GM12878 (cell line): ENCODE data around the gene CCDC18. TPM values are rescaled to one million over a fixed set of nuclear protein-coding genes. Genes with fewer than 3 reads are reported as not detected.

Experiments
- ATAC-seq: fragments of 200-7000 bp; cut with Tn5 transposase; 3 replicates; pipeline ENCODE4 v1.9.1; 2020; ENCODE audit warnings: mild to moderate bottlenecking, moderate library complexity
- BruUV-seq: library from RNA; stranded (reverse); fragments of 400-500 nt; replicated peaks from 2 replicates; lab custom pipeline; 2021; lab: Mats Ljungman, UMichigan
- CTCF ChIA-PET: fragments of 300-600 bp; sonication (Branson Sonifier 250); formaldehyde crosslinking; extraction: SDS; loops from one replicate; lab custom pipeline; 2021; ENCODE audit warnings: inconsistent platforms; lab: Yijun Ruan, JAX
- POLR2A ChIA-PET: fragments of 350-600 bp; formaldehyde crosslinking; extraction: SDS; loops from one replicate; lab custom pipeline; 2021; ENCODE audit warnings: inconsistent platforms; lab: Charles Lee
- RAD21 ChIA-PET: fragments of 300-600 bp; sonication (Branson Sonifier 250); formaldehyde crosslinking; loops from one replicate; lab custom pipeline; 2023; ENCODE audit warnings: antibody characterized with exemption; ENCODE audit not compliant: unreplicated experiment; lab: Charles Lee
- SMC1A ChIA-PET: fragments of 300-600 bp; sonication (Branson Sonifier 250); formaldehyde crosslinking; loops from one replicate; lab custom pipeline; 2023; ENCODE audit not compliant: unreplicated experiment, uncharacterized antibody; lab: Charles Lee
- DNase-seq: peaks from one replicate; pipeline ENCODE4 v3.0.0-alpha.2; 2011; ENCODE audit warnings: low read depth, low spot score
- FAIRE-seq: peaks from 3 replicates; lab custom pipeline; 2011; peaks lifted over from hg19 to GRCh38; lab: Jason Lieb, UNC
- H2AFZ ChIP-seq: 2 replicates; pipeline ENCODE4 v1.6.0; 2011; ENCODE audit warnings: low read depth, low read length, control low read depth; ENCODE audit not compliant: control insufficient read depth
- H3K27ac ChIP-seq: 2 replicates; pipeline ENCODE4 v1.5.1; 2011; ENCODE audit warnings: control low read depth; ENCODE audit not compliant: control insufficient read depth, insufficient read depth
- H3K27me3 ChIP-seq, 2 experiments: replicated peaks in 1 of 2; 2 replicates each; pipeline versions ENCODE4 v1.6.0 to v1.6.1; 2011; ENCODE audit warnings: low read length in 1 of 2; ENCODE audit not compliant: control insufficient read depth in 2 of 2, insufficient read depth in 2 of 2
- H3K36me3 ChIP-seq, 2 experiments: 2 replicates each; pipeline ENCODE4 v1.5.1; 2011; ENCODE audit warnings: low read length in 1 of 2; ENCODE audit not compliant: control insufficient read depth in 2 of 2, insufficient read depth in 2 of 2
- H3K4me1 ChIP-seq: 2 replicates; pipeline ENCODE4 v1.6.1; 2011; ENCODE audit warnings: mild to moderate bottlenecking, low read length, moderate library complexity, mixed read lengths; ENCODE audit not compliant: control insufficient read depth, insufficient read depth
- H3K4me2 ChIP-seq: 2 replicates; pipeline ENCODE4 v1.6.0; 2011; ENCODE audit warnings: control low read depth; ENCODE audit not compliant: control insufficient read depth, insufficient read depth
- H3K4me3 ChIP-seq: fragments of 200-600 bp; sonication (generic); 2 replicates; pipeline ENCODE4 v1.5.1; 2016
- H3K79me2 ChIP-seq: 2 replicates; pipeline ENCODE4 v1.6.0; 2011; ENCODE audit warnings: low read length; ENCODE audit not compliant: control insufficient read depth, insufficient read depth
- H3K9ac ChIP-seq: 2 replicates; pipeline ENCODE4 v1.8.0; 2011; ENCODE audit warnings: low read length, control low read depth, mixed read lengths; ENCODE audit not compliant: control insufficient read depth, insufficient read depth
- H3K9me3 ChIP-seq: replicated peaks from 3 replicates; pipeline ENCODE4 v1.5.1; 2011; ENCODE audit warnings: mild to moderate bottlenecking, low read length; ENCODE audit not compliant: control insufficient read depth, insufficient read depth
- H4K20me1 ChIP-seq: 2 replicates; pipeline ENCODE4 v1.6.0; 2011; ENCODE audit not compliant: control insufficient read depth, insufficient read depth
- BACH1 ChIP-seq: fragments of 450-650 bp; IDR thresholded peaks from 2 replicates; pipeline ENCODE4 v1.6.1; 2017; ENCODE audit warnings: mild to moderate bottlenecking, borderline replicate concordance
- EGR1 ChIP-seq, 2 experiments: IDR thresholded peaks; 1 replicate in 1 of 2; 2 replicates in 1 of 2; pipeline ENCODE4 v1.6.1; 2011 to 2012; ENCODE audit warnings: low read depth in 2 of 2, low read length in 2 of 2, borderline replicate concordance in 1 of 2, mild to moderate bottlenecking in 1 of 2, moderate library complexity in 1 of 2
- KAT2A ChIP-seq: conservative IDR thresholded peaks from 2 replicates; pipeline ENCODE4 v1.6.1; 2011; ENCODE audit warnings: low read depth, low read length; ENCODE audit not compliant: control insufficient read depth
- NFIC ChIP-seq: IDR thresholded peaks from 2 replicates; pipeline ENCODE4 v1.6.1; 2012; ENCODE audit warnings: low read depth, mild to moderate bottlenecking, inconsistent platforms, low read length, moderate library complexity
- NFYA ChIP-seq: IDR thresholded peaks from 2 replicates; pipeline ENCODE4 v1.6.1; 2011; ENCODE audit warnings: low read depth, mild to moderate bottlenecking, low read length, improper control_type of control experiment, borderline replicate concordance
- SMAD1 ChIP-seq: fragments of 450-650 bp; IDR thresholded peaks from 2 replicates; pipeline ENCODE4 v1.6.1; 2018; ENCODE audit warnings: mild to moderate bottlenecking, low read depth; ENCODE audit not compliant: partially characterized antibody
- SMARCA5 ChIP-seq: fragments of 450-650 bp; IDR thresholded peaks from 2 replicates; pipeline ENCODE4 v1.6.1; 2017; ENCODE audit warnings: mild to moderate bottlenecking
- WGBS: methylation state at CpG from one replicate; pipeline ENCODE4 v1.1.6; 2016; ENCODE audit warnings: low lambda C conversion rate; ENCODE audit not compliant: insufficient replicate concordance, insufficient coverage; ENCODE audit errors: missing lambda C conversion rate; 5-methylcytosine and 5-hydroxymethylcytosine counted together
- in situ Hi-C: fragments of 300-500 bp; cut with MboI; formaldehyde crosslinking; loops from 9 replicates; pipeline ENCODE4 v1.14.3; 2018; ENCODE audit warnings: mixed read lengths
- intact Hi-C: fragments of 100-400 bp; cut with micrococcal nuclease; formaldehyde crosslinking; loops from one replicate; pipeline ENCODE4 v1.14.2; 2022; ENCODE audit not compliant: unreplicated experiment
- polyA plus RNA-seq, 11 experiments: library from polyadenylated mRNA; depleted of rRNA in 4 of 11; unstranded in 6 of 11; stranded (reverse) in 5 of 11; fragments of >200 nt; fragmentation: Nextera tagmentation in 4 of 11; fragmentation: Illumina TruSeq in 1 of 11; extraction: Ambion mirVana in 4 of 11; extraction: Trizol in 1 of 11; gene quantifications; 1 replicate in 1 of 11; 2 replicates in 10 of 11; pipeline versions ENCODE4 v1.2.1 to v1.2.3, GENCODE V29; 2011 to 2016; ENCODE audit warnings: inconsistent platforms in 2 of 11, missing spikeins in 2 of 11, low read depth in 1 of 11
- total RNA-seq, 4 experiments: library from RNA; depleted of rRNA in 3 of 4; stranded (reverse); fragments of >200 nt in 3 of 4; fragmentation: Illumina TruSeq in 1 of 4; extraction: Trizol in 1 of 4; gene quantifications; 2 replicates each; pipeline versions ENCODE4 v1.2.1 to v1.2.3, GENCODE V29; 2013 to 2021
- TF ChIP-seq, protein P1 (sequence below): fragments of 450-650 bp; IDR thresholded peaks from 2 replicates; pipeline ENCODE4 v1.6.1; 2016; ENCODE audit warnings: mild to moderate bottlenecking
- TF ChIP-seq, protein P2 (sequence below): fragments of 450-650 bp; IDR thresholded peaks from 2 replicates; pipeline ENCODE4 v1.6.1; 2017; ENCODE audit warnings: low read depth, mild to moderate bottlenecking, moderate library complexity

Gene CCDC18
- total and polyA plus RNA-seq, 10 of the 15 experiments (the other 5 are each of a cell fraction or from before 2014, with no cell fraction given): 15.6 to 34.9 (median 19.5) TPM

DNA sequence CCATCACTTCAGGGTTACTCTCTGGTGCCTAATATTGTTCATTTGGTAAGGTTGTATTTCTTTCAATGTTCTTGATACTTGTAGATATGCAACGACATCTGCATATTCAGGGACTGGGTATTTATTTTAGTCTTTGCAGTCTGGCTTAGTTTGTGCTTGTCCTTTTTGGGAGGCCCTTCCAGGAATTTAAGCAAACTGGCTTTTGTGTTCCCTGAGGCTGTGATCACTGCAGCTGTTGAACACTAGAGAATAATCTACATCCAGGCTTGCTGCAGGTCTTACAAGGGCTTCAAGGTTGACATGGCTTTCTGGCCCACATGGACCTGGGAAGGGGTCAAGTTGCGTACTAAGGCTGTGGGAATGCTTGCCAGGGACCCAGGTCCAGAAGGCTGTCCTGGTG lies 72.1 kb downstream of the CCDC18 start:
- no peak for DNase-seq
- intact Hi-C loops: no loop called here
- SMC1A ChIA-PET: interaction anchor here (1.3 kb wide), 1 partner anchor 14 kb away, joined by 5 read pairs; no protein-coding TSS in a partner anchor

More for the DNA sequence above, 72.1 kb downstream of the CCDC18 start:
- ChIA-PET RAD21 (interaction anchor here (1.3 kb wide), 1 partner anchor 172 kb away, joined by 3 read pairs; no protein-coding TSS in a partner anchor), POLR2A (no interaction called here), CTCF (interaction anchor here (1.3 to 2.8 kb wide), 2 partner anchors 52 to 172 kb away, joined by 4 to 6 read pairs; no protein-coding TSS in a partner anchor)
- no TSS peak for BruUV-seq
- ATAC-seq (no peak), FAIRE-seq (no peak)
- Histone ChIP-seq H3K4me3 (no peak overlapping the region), H3K27me3 (no peaks in the 10 kb centered on the region), H3K4me1 (no peaks in the 10 kb centered on the region; the same call in 1 of the 2 replicates), H3K4me2 (no peak overlapping the region), H3K36me3 (peaks cover 0 to 21% of the 10 kb centered on the region in 2 experiments; a peak in 3 of 4 replicates), H3K9ac (no peak overlapping the region), H3K27ac (no peak overlapping the region), H2AFZ (no peak overlapping the region), H3K79me2 (no peaks in the 10 kb centered on the region; the same call in 1 of the 2 replicates), H4K20me1 (no peaks in the 10 kb centered on the region), H3K9me3 (peaks cover 9% of the 10 kb centered on the region)
- in situ Hi-C loops: no loop called here
- TF ChIP-seq, protein P1, sequence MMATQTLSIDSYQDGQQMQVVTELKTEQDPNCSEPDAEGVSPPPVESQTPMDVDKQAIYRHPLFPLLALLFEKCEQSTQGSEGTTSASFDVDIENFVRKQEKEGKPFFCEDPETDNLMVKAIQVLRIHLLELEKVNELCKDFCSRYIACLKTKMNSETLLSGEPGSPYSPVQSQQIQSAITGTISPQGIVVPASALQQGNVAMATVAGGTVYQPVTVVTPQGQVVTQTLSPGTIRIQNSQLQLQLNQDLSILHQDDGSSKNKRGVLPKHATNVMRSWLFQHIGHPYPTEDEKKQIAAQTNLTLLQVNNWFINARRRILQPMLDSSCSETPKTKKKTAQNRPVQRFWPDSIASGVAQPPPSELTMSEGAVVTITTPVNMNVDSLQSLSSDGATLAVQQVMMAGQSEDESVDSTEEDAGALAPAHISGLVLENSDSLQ: no peak
- TF ChIP-seq BACH1 (no peak), NFYA (no peak), EGR1 (IDR thresholded peaks at IDR 0.05; ENCODE audit: borderline replicate concordance in 1 of 2, low read depth in 2 of 2, low read length in 2 of 2) (no peak), NFIC (no peak), SMAD1 (no peak), KAT2A (no peak), SMARCA5 (no peak)
- TF ChIP-seq, protein P2, sequence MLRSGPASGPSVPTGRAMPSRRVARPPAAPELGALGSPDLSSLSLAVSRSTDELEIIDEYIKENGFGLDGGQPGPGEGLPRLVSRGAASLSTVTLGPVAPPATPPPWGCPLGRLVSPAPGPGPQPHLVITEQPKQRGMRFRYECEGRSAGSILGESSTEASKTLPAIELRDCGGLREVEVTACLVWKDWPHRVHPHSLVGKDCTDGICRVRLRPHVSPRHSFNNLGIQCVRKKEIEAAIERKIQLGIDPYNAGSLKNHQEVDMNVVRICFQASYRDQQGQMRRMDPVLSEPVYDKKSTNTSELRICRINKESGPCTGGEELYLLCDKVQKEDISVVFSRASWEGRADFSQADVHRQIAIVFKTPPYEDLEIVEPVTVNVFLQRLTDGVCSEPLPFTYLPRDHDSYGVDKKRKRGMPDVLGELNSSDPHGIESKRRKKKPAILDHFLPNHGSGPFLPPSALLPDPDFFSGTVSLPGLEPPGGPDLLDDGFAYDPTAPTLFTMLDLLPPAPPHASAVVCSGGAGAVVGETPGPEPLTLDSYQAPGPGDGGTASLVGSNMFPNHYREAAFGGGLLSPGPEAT: no peak
- WGBS: 97% methylated on average over 2 of the region's 2 CpGs
